Measurements from ENCODE around the gene RNF212.

RNF212 gene

DNA sequence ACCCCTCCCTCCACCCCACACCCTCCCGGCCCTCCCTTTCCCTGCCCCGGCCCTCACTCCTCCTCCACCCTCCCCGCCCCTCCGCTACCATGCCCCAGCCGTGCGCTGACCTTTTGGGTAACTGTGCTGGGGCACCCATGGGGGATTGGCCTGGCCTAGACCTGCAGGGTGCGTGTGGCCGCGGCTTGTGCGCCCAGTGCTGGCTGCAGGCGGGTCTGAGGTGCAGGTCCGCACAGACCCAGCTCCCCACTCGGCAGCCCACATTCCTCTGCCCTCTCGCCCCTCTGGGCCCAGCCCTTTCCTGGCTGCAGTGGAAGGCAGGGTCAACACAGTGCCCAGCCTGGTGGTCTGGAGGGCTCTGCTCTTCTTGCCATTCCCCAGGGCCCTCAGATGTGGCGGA, 77.3 kb downstream of the RNF212 start:
- DNase-seq (ENCODE audit: low spot score): no peak

DNA sequence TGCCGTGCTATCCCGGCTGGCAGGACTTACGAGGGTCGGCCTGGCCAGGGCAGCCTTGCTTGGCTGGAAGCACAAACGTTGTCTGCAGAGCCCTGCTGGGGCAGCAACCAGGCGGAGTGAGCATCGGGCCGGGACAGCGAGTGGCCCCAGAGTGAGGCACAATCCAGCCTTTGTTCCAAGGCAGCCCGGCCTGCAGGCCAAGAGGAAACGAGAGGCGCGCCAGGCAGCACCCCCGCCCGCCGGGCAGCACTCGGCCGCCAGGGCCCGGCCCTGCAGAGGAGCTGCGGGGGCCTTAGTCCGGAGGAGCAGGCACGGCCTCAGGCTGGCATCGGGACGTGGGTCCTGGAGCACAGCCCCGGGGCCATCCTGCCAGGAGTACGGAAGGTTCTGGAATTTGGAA, 77.9 kb downstream of the RNF212 start:
- DNase-seq (ENCODE audit: low spot score): no peak

DNA sequence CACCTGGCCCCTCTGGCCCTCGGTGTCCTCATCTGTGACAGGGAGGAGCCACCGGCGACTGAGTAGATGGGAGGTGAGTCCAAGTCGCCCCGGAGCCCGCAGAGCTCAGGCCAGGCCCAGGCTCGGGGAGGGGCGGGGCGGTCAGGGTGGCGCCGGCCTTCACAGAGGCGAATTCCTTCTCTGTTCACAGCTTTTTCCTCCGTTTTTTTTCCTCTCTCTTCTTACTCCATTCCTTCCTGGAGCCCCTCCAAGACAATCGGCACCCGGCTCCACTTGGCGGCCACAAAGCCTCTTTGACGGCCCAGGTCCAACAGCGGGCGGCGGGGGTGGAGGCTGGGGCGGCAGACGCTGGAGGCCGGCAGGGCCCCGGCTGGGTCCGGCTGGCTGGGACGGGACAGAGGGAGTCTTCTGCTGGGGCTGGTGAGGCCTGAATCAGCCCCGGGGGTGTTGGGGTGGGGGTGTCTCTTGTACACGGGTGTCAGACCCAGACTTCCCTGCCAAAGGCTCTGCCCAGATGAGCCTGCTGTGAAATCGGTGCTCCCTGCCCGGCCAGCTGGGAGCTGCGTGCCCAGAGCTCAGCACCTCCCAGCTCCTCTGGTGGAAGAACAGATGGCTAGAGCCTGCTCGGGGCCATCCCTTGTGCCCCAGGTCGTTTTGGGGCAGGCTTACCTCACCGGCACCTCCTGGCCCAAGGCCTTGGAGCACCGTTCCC, 79.4 kb downstream of the RNF212 start:
- DNase-seq (ENCODE audit: low spot score): no peak

DNA sequence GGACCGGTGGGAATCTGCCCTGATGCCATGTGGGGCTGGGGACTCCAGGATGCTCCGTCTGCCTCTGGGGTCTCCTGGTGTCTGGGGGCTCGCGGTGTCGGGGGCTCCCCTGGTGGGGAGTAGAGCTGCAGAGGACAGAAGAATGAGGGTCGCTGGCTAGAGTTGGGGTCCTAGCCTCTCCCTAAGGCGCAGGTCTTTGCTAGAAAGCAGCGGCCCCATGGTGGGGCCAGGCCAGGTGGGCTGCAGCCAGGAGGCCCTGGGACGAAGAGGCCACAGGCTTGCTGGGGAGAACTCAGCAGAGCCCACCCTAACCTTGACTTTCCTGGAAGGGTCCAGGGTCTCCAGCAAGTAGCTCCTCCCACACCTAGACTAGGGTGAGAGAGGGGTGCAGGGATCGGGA, 80.5 kb downstream of the RNF212 start:
- DNase-seq (ENCODE audit: low spot score): no peak

DNA sequence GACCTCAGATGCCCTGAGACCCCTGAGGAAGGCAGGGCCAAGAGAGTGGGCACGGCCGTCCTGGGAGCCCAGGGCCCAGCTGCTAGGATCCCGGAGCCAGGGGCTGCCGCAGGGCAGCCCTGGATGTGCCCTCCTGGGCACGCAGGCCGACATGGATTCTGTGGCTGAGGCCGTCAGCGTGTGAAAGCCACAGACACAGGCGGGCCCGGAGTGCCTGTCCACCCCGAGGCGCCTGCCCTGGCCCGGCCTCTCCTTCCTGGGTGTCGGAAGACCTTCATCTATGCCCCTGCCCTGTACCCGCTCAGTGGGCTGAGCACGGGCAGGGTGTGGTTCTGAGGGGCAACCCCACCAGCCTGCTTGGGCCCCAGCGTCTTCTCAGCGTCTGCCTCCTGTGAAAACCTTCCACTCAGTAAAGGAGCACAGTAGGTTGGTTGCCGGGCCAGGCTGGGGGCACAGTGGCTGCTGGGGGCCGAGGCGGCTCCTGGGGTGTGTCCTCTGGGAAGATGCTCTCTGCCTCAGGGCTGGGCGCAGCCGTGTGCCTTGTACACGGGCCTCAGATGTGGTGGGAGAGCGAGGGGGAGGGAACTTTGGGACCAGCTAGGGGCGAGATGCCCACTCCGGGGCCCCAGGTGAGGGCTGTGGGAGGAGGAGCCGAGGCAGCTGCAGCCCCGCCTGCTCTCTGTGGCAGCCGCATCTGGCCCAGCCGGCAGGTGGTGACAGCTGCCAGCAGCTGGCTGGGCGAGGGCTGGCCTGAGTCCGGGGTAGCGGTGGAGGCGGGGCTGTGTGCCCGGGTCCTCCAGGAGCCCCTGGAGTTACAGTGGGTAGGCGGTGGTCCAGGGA, 81.2 kb downstream of the RNF212 start:
- DNase-seq (ENCODE audit: low spot score): no peak

DNA sequence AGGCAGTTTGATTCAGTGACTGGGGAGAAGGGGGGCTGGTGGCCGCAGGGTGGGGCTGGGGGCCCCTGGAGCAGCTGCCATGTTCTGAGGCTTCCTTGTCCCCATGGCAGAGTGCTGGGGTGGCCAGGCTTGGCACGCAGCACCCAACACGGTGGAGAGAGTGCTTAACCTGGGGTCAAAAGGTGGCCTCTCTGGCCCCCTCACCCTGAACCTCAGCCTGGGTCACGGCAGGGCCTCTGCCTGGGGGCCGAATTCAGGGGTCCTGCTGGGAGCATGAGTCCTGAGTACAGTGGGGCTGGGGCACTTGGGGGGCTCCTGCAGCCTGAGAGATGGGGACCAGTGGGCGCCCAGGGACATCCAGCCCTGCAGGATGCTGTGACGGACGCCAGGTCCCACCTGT, 82.0 kb downstream of the RNF212 start:
- DNase-seq (ENCODE audit: low spot score): no peak

DNA sequence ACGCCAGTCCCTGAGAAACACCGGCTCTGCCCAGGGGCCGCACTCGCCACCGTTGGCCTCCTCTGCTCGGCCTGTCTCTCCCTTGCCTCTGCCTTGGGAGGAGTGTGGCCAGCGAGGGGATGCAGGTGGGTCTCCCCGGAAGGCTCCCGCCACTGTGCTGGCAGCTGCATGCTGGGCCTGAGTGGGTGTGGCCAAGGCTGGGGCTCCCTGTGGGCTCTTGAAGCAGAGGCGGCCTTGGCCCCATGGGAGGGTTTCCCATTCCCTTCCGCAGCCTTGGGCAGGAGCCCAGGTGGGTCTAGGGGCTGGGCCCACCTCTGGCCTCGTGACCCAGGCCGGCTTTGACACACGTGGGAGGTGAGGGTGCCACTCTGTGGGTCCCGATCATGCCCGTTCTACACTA, 82.8 kb downstream of the RNF212 start:
- no peak for DNase-seq (ENCODE audit: low spot score)

DNA sequence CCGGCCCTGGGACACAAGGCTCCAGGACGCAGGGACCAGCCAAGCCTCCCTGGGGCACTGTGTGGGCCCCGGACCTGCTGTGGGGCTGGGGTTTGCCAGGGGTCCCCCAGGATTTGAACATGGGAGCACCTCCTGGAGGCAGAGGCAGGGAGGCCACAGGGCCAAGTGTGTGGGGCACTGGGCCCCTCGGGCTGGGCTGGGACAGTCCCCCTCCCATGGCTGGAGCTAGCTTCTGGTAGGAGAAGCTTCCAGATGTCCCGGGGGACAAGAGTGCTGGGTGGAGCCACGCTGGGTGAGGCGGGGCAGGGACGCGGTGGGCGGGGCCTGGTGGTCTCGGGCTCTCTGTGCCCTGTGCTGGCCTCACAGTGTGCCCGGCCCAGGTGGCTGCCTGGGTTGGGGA, 83.3 kb downstream of the RNF212 start:
- no peak for DNase-seq (ENCODE audit: low spot score)

DNA sequence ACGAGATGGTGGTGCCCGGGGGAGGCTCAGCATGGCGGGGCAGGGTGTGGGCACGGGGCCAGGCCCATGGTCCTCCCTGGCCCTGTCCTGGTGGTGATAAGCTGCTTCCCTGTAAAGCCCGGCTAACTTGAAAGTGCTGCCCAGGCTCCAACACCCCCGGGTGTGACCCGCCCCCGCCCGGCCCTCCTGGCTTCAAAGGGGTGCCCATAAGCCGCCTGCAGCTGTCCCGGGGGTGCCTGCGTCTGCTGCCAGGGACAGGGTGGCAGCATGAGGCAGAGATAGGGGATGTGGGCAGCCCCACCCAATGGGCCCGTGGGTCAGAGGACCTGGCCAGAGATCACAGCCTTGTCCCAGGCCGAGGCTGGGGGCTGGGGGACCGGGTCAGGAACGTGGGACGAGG, 83.8 kb downstream of the RNF212 start:
- DNase-seq (ENCODE audit: low spot score): no peak

DNA sequence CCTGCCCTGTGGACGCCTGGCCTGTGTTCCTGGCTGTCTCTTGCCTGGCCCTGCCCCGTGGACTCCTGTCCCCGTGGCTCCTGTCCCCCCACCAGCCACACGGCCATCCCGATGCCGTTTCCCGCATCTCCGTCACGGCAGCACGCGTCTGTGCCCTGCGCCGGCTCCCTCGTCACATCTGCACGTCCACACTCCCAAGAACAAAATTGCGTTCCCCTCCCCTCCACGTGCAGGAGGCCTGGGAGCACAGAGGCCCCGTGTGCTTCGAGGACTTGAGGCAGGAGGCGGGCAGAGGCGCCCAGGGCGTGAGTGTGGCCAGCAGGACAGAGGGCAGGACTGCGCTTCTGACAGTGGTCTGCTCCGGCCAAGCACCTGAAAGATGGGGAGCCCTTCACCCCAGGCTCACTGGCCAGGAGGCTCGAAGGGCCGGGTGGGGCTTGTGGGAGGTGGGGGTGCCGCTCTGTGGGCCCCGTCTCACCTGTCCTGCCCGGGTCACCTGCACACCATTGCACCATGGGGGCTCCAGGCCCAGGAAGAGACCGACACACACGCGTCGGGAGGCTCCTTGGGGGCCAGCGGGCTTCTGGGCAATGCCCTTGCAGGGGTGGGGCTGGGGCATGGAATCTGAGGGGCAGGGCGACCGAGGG, 84.7 kb downstream of the RNF212 start:
- DNase-seq (ENCODE audit: low spot score): no peak

DNA sequence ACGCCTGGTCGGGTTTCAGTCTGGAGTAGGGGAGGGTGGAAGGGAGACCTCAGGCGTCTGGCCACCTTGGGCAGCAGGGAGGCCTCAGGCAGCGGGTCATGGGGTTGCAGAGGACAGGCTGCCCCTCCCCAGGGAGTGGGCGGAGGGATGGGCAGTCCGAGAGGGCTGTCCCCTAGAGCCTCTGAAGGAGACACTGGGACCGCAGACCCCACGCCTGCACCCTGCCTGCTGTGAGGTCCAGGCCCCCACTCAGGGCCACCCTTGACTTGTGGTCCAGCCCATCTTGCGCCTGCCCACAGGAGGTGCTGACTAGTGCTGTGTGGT, 85.5 kb downstream of the RNF212 start:
- no peak for DNase-seq (ENCODE audit: low spot score)

DNA sequence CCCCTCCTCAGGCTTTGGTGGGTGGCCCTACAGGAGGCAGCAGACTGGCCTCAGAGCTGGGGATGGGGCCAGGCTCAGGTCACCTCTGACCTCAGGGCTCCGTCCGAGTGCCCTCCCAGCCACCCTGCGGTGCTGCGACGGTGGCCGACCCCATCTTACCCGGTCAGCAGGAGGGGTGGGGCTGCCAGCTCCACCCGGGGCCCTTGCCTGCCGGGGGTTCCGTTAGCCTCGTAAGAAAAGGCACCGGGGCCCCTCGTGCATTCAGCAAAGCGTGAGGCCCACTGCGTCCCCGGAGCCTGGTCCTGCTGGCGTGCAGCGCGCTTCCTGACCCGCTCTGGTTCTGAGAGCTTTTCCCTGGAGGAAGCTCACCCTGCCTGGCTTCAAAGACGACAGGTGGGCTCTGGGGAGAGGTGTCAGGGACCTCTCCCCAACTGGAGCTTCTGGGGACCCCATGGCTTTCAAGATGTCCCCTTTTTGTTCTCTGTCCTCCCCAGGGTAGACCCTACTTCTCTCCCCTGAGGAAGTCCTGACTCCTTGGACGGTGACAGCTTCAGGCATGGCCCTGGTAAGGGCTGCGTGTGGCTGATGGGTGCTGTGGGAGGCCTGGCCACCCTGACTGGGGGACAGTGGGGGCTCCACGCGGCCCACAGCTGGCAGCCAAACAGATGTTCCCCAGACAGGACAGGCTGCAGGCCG, 86.0 kb downstream of the RNF212 start:
- no peak for DNase-seq (ENCODE audit: low spot score)

DNA sequence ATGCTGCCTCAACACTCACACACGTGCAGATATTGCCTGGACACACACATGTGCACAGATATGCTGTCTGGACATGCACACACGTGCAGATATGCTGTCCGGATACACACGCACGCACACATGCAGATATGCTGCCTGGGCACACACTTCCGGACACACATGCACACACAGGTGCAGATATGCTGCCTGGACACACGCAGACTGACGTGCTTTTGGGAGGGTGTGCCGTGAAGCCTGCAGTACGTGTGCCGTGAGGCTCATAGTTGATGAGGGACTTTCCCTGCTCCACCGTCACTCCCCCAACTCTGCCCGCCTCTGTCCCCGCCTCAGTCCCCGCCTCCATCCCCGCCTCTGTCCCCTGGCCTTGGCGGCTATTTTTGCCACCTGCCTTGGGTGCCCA, 87.2 kb downstream of the RNF212 start:
- DNase-seq (ENCODE audit: low spot score): no peak

DNA sequence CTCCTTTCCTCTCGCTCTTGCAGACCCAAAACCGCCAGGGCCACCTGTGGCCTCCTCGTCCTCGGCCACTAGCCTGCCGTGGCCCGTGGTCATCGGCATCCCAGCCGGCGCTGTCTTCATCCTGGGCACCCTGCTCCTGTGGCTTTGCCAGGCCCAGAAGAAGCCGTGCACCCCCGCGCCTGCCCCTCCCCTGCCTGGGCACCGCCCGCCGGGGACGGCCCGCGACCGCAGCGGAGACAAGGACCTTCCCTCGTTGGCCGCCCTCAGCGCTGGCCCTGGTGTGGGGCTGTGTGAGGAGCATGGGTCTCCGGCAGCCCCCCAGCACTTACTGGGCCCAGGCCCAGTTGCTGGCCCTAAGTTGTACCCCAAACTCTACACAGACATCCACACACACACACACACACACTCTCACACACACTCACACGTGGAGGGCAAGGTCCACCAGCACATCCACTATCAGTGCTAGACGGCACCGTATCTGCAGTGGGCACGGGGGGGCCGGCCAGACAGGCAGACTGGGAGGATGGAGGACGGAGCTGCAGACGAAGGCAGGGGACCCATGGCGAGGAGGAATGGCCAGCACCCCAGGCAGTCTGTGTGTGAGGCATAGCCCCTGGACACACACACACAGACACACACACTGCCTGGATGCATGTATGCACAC, 88.3 kb downstream of the RNF212 start:
- DNase-seq (ENCODE audit: low spot score): no peak

DNA sequence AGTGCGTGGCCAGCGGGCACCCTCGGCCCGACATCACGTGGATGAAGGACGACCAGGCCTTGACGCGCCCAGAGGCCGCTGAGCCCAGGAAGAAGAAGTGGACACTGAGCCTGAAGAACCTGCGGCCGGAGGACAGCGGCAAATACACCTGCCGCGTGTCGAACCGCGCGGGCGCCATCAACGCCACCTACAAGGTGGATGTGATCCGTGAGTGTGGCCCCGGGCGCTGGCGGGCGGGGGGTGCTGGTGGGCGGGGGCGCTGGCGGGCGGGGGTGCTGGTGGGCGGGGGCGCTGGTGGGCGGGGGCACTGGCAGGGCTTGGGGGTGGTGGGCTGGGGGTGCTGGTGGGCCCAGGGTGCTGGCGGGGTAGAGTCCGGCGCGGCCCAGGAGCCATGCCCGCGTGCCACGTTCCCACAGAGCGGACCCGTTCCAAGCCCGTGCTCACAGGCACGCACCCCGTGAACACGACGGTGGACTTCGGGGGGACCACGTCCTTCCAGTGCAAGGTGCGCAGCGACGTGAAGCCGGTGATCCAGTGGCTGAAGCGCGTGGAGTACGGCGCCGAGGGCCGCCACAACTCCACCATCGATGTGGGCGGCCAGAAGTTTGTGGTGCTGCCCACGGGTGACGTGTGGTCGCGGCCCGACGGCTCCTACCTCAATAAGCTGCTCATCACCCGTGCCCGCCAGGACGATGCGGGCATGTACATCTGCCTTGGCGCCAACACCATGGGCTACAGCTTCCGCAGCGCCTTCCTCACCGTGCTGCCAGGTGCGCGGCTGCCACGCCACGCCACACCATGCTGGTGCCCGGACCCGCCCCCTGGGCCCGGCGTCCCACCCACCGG, 89.2 kb downstream of the RNF212 start:
- no peak for DNase-seq (ENCODE audit: low spot score)

DNA sequence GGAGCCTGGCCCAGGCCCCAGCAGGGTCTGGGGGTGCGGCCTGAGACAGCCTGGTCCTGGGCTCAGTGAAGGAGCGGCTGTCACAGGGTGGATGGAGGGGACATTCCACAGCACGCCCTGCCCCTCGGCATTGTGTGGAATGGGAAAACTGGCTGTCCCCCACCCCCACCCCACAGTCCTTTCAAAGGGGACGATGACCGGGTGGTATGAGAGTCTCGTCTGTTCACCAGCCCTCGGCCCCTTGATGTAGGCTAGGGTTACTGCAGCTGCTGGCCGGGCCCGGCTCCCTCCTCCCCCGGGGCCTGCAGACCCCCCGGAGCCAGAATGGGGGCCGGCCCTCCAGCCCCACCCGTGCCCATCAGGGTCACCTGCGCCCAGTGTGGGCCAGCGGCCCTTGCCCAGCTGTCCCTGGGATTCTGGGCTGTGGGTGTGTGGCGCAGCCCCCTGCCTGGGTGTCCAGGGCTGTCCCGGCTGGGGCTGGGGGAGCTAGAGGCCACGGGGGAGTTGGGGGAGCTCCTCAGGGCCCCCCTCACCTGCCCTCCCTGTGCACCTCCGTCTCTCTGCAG, 90.2 kb downstream of the RNF212 start:
- no peak for DNase-seq (ENCODE audit: low spot score)

DNA sequence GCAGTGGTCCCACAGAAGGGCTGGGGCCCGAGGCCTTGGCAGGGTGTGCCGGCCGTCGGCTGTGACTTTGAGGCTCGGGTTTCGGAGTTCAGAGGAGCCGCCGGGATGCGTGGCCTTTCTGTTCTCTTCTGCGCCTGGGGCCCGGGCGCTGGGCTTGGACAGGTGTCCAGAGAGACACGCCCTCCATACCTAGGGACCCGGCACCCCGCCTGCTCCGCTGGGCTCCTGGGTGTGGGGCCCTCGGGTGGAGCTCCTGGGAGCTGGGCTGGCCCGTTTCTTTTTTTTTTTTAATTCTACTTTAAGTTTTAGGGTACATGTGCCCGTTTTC, 90.7 kb downstream of the RNF212 start:
- no peak for DNase-seq (ENCODE audit: low spot score)

DNA sequence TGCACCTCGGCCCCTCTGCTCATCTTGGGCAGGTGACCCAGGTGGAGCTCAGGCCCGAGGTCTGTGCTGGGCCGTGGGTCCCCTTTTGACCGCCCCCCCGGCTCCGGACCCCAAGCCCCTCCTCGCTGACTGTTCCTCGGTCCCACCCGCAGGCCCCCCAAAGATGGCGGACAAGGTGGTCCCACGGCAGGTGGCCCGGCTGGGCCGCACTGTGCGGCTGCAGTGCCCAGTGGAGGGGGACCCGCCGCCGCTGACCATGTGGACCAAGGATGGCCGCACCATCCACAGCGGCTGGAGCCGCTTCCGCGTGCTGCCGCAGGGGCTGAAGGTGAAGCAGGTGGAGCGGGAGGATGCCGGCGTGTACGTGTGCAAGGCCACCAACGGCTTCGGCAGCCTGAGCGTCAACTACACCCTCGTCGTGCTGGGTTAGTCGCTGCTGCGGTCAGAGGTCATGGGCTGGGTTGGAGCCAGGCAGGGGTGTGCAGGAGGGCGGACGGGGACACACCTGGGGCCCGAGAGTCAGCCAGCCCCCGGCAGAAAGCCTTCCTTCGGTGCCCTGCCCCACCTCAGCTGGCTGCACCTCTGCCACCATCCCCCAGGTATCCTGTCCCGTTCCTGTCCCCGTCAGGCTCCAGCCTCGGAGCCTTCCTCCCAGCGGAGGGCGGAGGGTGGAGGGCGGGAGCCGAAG, 91.2 kb downstream of the RNF212 start:
- DNase-seq (ENCODE audit: low spot score): no peak

All from cerebellar cortex (tissue), 1 donor.